HCT116 (cell line): ENCODE measurements around the gene ABR. TPM values are rescaled to one million over a fixed set of nuclear protein-coding genes. Genes with fewer than 3 reads are reported as not detected.

Experiments used
- ATAC-seq: fragments of 200-7000 bp; cut with Tn5 transposase; 2 replicates; pipeline ENCODE4 v1.9.1; 2020; ENCODE audit warnings: mild to moderate bottlenecking, moderate library complexity
- BruUV-seq: library from RNA; stranded (reverse); fragments of 400-500 nt; replicated peaks from 2 replicates; lab custom pipeline; 2021; lab: Mats Ljungman, UMichigan
- CTCF ChIA-PET: fragments of 300-600 bp; sonication (Branson Sonifier 250); formaldehyde crosslinking; loops from one replicate; lab custom pipeline; 2021; ENCODE audit warnings: antibody characterized with exemption; lab: Charles Lee
- POLR2A ChIA-PET: fragments of 300-600, 350-600 bp; sonication (Branson Sonifier 250); formaldehyde crosslinking; loops from one replicate; lab custom pipeline; 2021; ENCODE audit warnings: antibody characterized with exemption; lab: Charles Lee
- RAD21 ChIA-PET, 2 experiments: fragments of 300-600 bp; sonication (Branson Sonifier 250); formaldehyde crosslinking; loops; one replicate each; lab custom pipeline; 2023; ENCODE audit warnings: low total read pairs in 2 of 2; ENCODE audit not compliant: uncharacterized antibody in 2 of 2, unreplicated experiment in 2 of 2, low non-redundant PET in 1 of 2; lab: Charles Lee
- DNase-seq: peaks from one replicate; pipeline ENCODE4 v3.0.0-alpha.2; 2010; ENCODE audit warnings: low read depth, low spot score
- H2AFZ ChIP-seq: fragments of 200-600 bp; shearing (Covaris generic), sonication (generic); 2 replicates; pipeline ENCODE4 v1.6.1; 2017; ENCODE audit warnings: low read depth, mixed run types, mixed read lengths, antibody characterized with exemption, low read length; ENCODE audit not compliant: poor library complexity, severe bottlenecking
- H3K27ac ChIP-seq: 2 replicates; pipeline ENCODE4 v1.5.1; 2012; ENCODE audit warnings: low read depth, low read length
- H3K27me3 ChIP-seq: fragments of 200-600 bp; sonication (generic); 2 replicates; pipeline ENCODE4 v1.6.1; 2016; ENCODE audit warnings: mixed run types, low read length, mixed read lengths; ENCODE audit not compliant: insufficient read depth
- H3K36me3 ChIP-seq, 2 experiments: fragments of 200-500 bp in 1 of 2; fragments of 200-600 bp in 1 of 2; sonication (Bioruptor generic) in 1 of 2; sonication (generic) in 1 of 2; 2 replicates each; pipeline versions ENCODE4 v1.5.1 to v1.6.1; 2014 to 2016; ENCODE audit warnings: low read length in 2 of 2, inconsistent platforms in 1 of 2, mixed read lengths in 1 of 2, mixed run types in 1 of 2; ENCODE audit not compliant: insufficient read depth in 2 of 2, control insufficient read depth in 1 of 2
- H3K4me1 ChIP-seq, 2 experiments: fragments of 200-600 bp in 1 of 2; sonication (generic) in 1 of 2; 2 replicates each; pipeline versions ENCODE4 v1.5.1 to v1.6.1; 2012 to 2017; ENCODE audit warnings: low read length in 2 of 2, inconsistent platforms in 1 of 2, mild to moderate bottlenecking in 1 of 2, mixed read lengths in 1 of 2, mixed run types in 1 of 2, moderate library complexity in 1 of 2; ENCODE audit not compliant: insufficient read depth in 2 of 2, control insufficient read depth in 1 of 2
- H3K4me2 ChIP-seq: fragments of 200-600 bp; sonication (generic); 2 replicates; pipeline ENCODE4 v1.6.1; 2017; ENCODE audit warnings: mixed run types, low read length, mixed read lengths
- H3K4me3 ChIP-seq, 2 experiments: fragments of 200-600 bp in 1 of 2; sonication (generic) in 1 of 2; replicated peaks in 1 of 2; 2 replicates each; pipeline ENCODE4 v1.5.1; 2011 to 2016; ENCODE audit warnings: low read length in 2 of 2, control low read depth in 1 of 2, low read depth in 1 of 2, mild to moderate bottlenecking in 1 of 2, mixed read lengths in 1 of 2, mixed run types in 1 of 2
- H3K79me2 ChIP-seq: fragments of 200-600 bp; sonication (generic); 2 replicates; pipeline ENCODE4 v1.6.1; 2017; ENCODE audit warnings: mild to moderate bottlenecking, mixed run types, low read length, moderate library complexity, mixed read lengths; ENCODE audit not compliant: insufficient read depth
- H3K9ac ChIP-seq: fragments of 200-600 bp; sonication (generic); 2 replicates; pipeline ENCODE4 v1.6.1; 2016; ENCODE audit warnings: low read length, mixed read lengths
- H3K9me2 ChIP-seq: fragments of 200-600 bp; sonication (generic), shearing (Covaris generic); 2 replicates; pipeline ENCODE4 v1.6.1; 2017; ENCODE audit warnings: mixed run types, mild to moderate bottlenecking, moderate library complexity; ENCODE audit not compliant: insufficient read depth
- H3K9me3 ChIP-seq, 2 experiments: fragments of 200-500 bp in 1 of 2; fragments of 200-600 bp in 1 of 2; sonication (Bioruptor generic) in 1 of 2; sonication (generic) in 1 of 2; 2 replicates each; pipeline ENCODE4 v1.6.1; 2014 to 2017; ENCODE audit warnings: low read length in 2 of 2, mixed read lengths in 2 of 2, inconsistent platforms in 1 of 2, low read depth in 1 of 2, mild to moderate bottlenecking in 1 of 2, mixed run types in 1 of 2, moderate library complexity in 1 of 2; ENCODE audit not compliant: control insufficient read depth in 1 of 2, insufficient read depth in 1 of 2
- H4K20me1 ChIP-seq: fragments of 200-600 bp; sonication (generic), shearing (Covaris generic); 2 replicates; pipeline ENCODE4 v1.6.1; 2017; ENCODE audit warnings: mixed run types, mild to moderate bottlenecking, moderate library complexity; ENCODE audit not compliant: insufficient read depth
- ATF3 ChIP-seq: IDR thresholded peaks from 2 replicates; pipeline ENCODE4 v1.6.1; 2012
- CBX3 ChIP-seq: IDR thresholded peaks from 2 replicates; pipeline ENCODE4 v1.6.1; 2012; ENCODE audit warnings: low read depth
- CEBPB ChIP-seq: IDR thresholded peaks from 2 replicates; pipeline ENCODE4 v1.6.1; 2012; ENCODE audit warnings: low read depth
- CTCF ChIP-seq, 3 experiments: fragments of 200-600 bp in 1 of 3; sonication (generic) in 1 of 3; IDR thresholded peaks in 2 of 3; conservative IDR thresholded peaks in 1 of 3; 2 replicates each; pipeline ENCODE4 v1.5.1; 2012 to 2017; ENCODE audit warnings: low read depth in 2 of 3, low read length in 2 of 3, antibody characterized with exemption in 1 of 3, borderline replicate concordance in 1 of 3, control low read depth in 1 of 3, mild to moderate bottlenecking in 1 of 3, mixed read lengths in 1 of 3, mixed run types in 1 of 3, moderate library complexity in 1 of 3; ENCODE audit not compliant: insufficient read depth in 1 of 3
- EGR1 ChIP-seq: IDR thresholded peaks from 2 replicates; pipeline ENCODE4 v1.6.1; 2012; ENCODE audit warnings: low read depth
- ELF1 ChIP-seq: IDR thresholded peaks from 2 replicates; pipeline ENCODE4 v1.6.1; 2012; ENCODE audit warnings: low read depth, borderline replicate concordance
- EZH2 ChIP-seq: fragments of 200-600 bp; sonication (generic); IDR thresholded peaks from 2 replicates; pipeline ENCODE4 v1.6.1; 2017; ENCODE audit warnings: antibody characterized with exemption, mixed run types
- JUND ChIP-seq: IDR thresholded peaks from 2 replicates; pipeline ENCODE4 v1.6.1; 2012
- MAX ChIP-seq: IDR thresholded peaks from 2 replicates; pipeline ENCODE4 v1.6.1; 2012
- POLR2AphosphoS5 ChIP-seq: IDR thresholded peaks from 2 replicates; pipeline ENCODE4 v1.6.1; 2011; ENCODE audit warnings: mild to moderate bottlenecking, low read depth, low read length, moderate library complexity
- RAD21 ChIP-seq: IDR thresholded peaks from 2 replicates; pipeline ENCODE4 v1.6.1; 2012; ENCODE audit warnings: low read depth, mild to moderate bottlenecking
- REST ChIP-seq: IDR thresholded peaks from 2 replicates; pipeline ENCODE4 v1.6.1; 2012; ENCODE audit warnings: low read depth
- SIN3A ChIP-seq: IDR thresholded peaks from 2 replicates; pipeline ENCODE4 v1.6.1; 2012; ENCODE audit warnings: low read depth
- SRF ChIP-seq: IDR thresholded peaks from 2 replicates; pipeline ENCODE4 v1.6.1; 2012; ENCODE audit warnings: low read depth
- TCF7L2 ChIP-seq: IDR thresholded peaks from 2 replicates; pipeline ENCODE4 v1.7.0; 2011; ENCODE audit warnings: borderline replicate concordance, inconsistent platforms; ENCODE audit not compliant: insufficient read depth, insufficient read length; ENCODE audit errors: extremely low read depth
- YY1 ChIP-seq: IDR thresholded peaks from 2 replicates; pipeline ENCODE4 v1.6.1; 2011; ENCODE audit warnings: low read length, low read depth, moderate library complexity, mild to moderate bottlenecking; ENCODE audit not compliant: insufficient replicate concordance; ENCODE audit errors: extremely low read depth
- ZBTB33 ChIP-seq: IDR thresholded peaks from 2 replicates; pipeline ENCODE4 v1.6.1; 2011; ENCODE audit warnings: mild to moderate bottlenecking, low read length, moderate library complexity; ENCODE audit not compliant: insufficient replicate concordance; ENCODE audit errors: extremely low read depth
- ZFX ChIP-seq: fragments of 450-650 bp; IDR thresholded peaks from 2 replicates; pipeline ENCODE4 v1.6.1; 2017
- ZNF274 ChIP-seq: fragments of 200-500 bp; sonication (Bioruptor generic); IDR thresholded peaks from 2 replicates; pipeline ENCODE4 v1.6.1; 2014; ENCODE audit warnings: mild to moderate bottlenecking, low read depth, low read length, inconsistent platforms
- intact Hi-C: fragments of 100-400 bp; cut with micrococcal nuclease; formaldehyde crosslinking; loops from 2 replicates; pipeline ENCODE4 v1.10.0; 2022
- total RNA-seq: library from RNA; stranded (reverse); gene quantifications from one replicate; pipeline ENCODE4 v1.2.1, GENCODE V29; 2021; ENCODE audit not compliant: unreplicated experiment

The ABR gene
- total RNA-seq, 1 experiment from 2014 or later: 58.5 TPM

- Histone ChIP-seq H4K20me1 (no peaks in the 10 kb centered on the region), H3K9me2 (no peaks in the 10 kb centered on the region), H3K79me2 (no peaks in the 10 kb centered on the region), H3K4me3 (no peak overlapping the region), H3K27me3 (no peaks in the 10 kb centered on the region), H3K36me3 (peaks cover 0 to 5% of the 10 kb centered on the region in 2 experiments; a peak in 3 of 4 replicates), H3K4me2 (no peak overlapping the region), H3K4me1 (no peaks in the 10 kb centered on the region), H3K9me3 (no peaks in the 10 kb centered on the region), H3K9ac (no peak overlapping the region), H2AFZ (no peak overlapping the region), H3K27ac (no peak overlapping the region)
- RAD21 ChIA-PET: no interaction called here
- POLR2A ChIA-PET: no interaction called here
- ATAC-seq (0 out of 2 replicates have a peak, but pooled peaks have one; percentile 22), DNase-seq (no peak)
- BruUV-seq: no TSS peak
- CTCF ChIA-PET: interaction anchor here (1.0 to 1.7 kb wide), 2 partner anchors 15 to 17 kb away, joined by 4 to 5 read pairs; no protein-coding TSS in a partner anchor
- TF ChIP-seq RAD21: no peak
- no peak for TF ChIP-seq ELF1
- TF ChIP-seq ZFX: no peak
- no peak for TF ChIP-seq CTCF (IDR thresholded peaks at IDR 0.05 in 2 of 3, conservative IDR thresholded peaks at IDR 0.05 in 1 of 3; ENCODE audit: borderline replicate concordance in 1 of 3, insufficient read depth in 1 of 3, low read depth in 2 of 3, low read length in 2 of 3)
- no peak for TF ChIP-seq JUND
- TF ChIP-seq SIN3A: no peak
- no peak for TF ChIP-seq REST
- no peak for TF ChIP-seq EZH2
- no peak for TF ChIP-seq EGR1
- no peak for TF ChIP-seq POLR2AphosphoS5
- TF ChIP-seq CBX3: no peak
- TF ChIP-seq SRF: no peak
- no peak for TF ChIP-seq ATF3
- TF ChIP-seq ZBTB33: no peak
- TF ChIP-seq MAX: no peak
- TF ChIP-seq TCF7L2: no peak
- no peak for TF ChIP-seq CEBPB
- TF ChIP-seq ZNF274: no peak
- no peak for TF ChIP-seq YY1
- intact Hi-C loops: no loop called here
Observed at GRCh38 chr17:1073241-1073962, 106.4 kb downstream of the ABR start.
